GM12878 (cell line): Measurements from ENCODE around the gene CAMK2D. TPM values are rescaled to one million over a fixed set of nuclear protein-coding genes. Genes with fewer than 3 reads are reported as not detected.

ENCODE experiments used
- ATAC-seq: fragments of 200-7000 bp; cut with Tn5 transposase; 3 replicates; pipeline ENCODE4 v1.9.1; 2020; ENCODE audit warnings: mild to moderate bottlenecking, moderate library complexity
- BruUV-seq: library from RNA; stranded (reverse); fragments of 400-500 nt; replicated peaks from 2 replicates; lab custom pipeline; 2021; lab: Mats Ljungman, UMichigan
- CTCF ChIA-PET: fragments of 300-600 bp; sonication (Branson Sonifier 250); formaldehyde crosslinking; extraction: SDS; loops from one replicate; lab custom pipeline; 2021; ENCODE audit warnings: inconsistent platforms; lab: Yijun Ruan, JAX
- POLR2A ChIA-PET: fragments of 350-600 bp; formaldehyde crosslinking; extraction: SDS; loops from one replicate; lab custom pipeline; 2021; ENCODE audit warnings: inconsistent platforms; lab: Charles Lee
- RAD21 ChIA-PET: fragments of 300-600 bp; sonication (Branson Sonifier 250); formaldehyde crosslinking; loops from one replicate; lab custom pipeline; 2023; ENCODE audit warnings: antibody characterized with exemption; ENCODE audit not compliant: unreplicated experiment; lab: Charles Lee
- SMC1A ChIA-PET: fragments of 300-600 bp; sonication (Branson Sonifier 250); formaldehyde crosslinking; loops from one replicate; lab custom pipeline; 2023; ENCODE audit not compliant: unreplicated experiment, uncharacterized antibody; lab: Charles Lee
- DNase-seq: peaks from one replicate; pipeline ENCODE4 v3.0.0-alpha.2; 2011; ENCODE audit warnings: low read depth, low spot score
- FAIRE-seq: peaks from 3 replicates; lab custom pipeline; 2011; peaks lifted over from hg19 to GRCh38; lab: Jason Lieb, UNC
- H2AFZ ChIP-seq: 2 replicates; pipeline ENCODE4 v1.6.0; 2011; ENCODE audit warnings: low read depth, low read length, control low read depth; ENCODE audit not compliant: control insufficient read depth
- H3K27ac ChIP-seq: 2 replicates; pipeline ENCODE4 v1.5.1; 2011; ENCODE audit warnings: control low read depth; ENCODE audit not compliant: control insufficient read depth, insufficient read depth
- H3K27me3 ChIP-seq, 2 experiments: replicated peaks in 1 of 2; 2 replicates each; pipeline versions ENCODE4 v1.6.0 to v1.6.1; 2011; ENCODE audit warnings: low read length in 1 of 2; ENCODE audit not compliant: control insufficient read depth in 2 of 2, insufficient read depth in 2 of 2
- H3K36me3 ChIP-seq, 2 experiments: 2 replicates each; pipeline ENCODE4 v1.5.1; 2011; ENCODE audit warnings: low read length in 1 of 2; ENCODE audit not compliant: control insufficient read depth in 2 of 2, insufficient read depth in 2 of 2
- H3K4me1 ChIP-seq: 2 replicates; pipeline ENCODE4 v1.6.1; 2011; ENCODE audit warnings: mild to moderate bottlenecking, low read length, moderate library complexity, mixed read lengths; ENCODE audit not compliant: control insufficient read depth, insufficient read depth
- H3K4me2 ChIP-seq: 2 replicates; pipeline ENCODE4 v1.6.0; 2011; ENCODE audit warnings: control low read depth; ENCODE audit not compliant: control insufficient read depth, insufficient read depth
- H3K4me3 ChIP-seq: fragments of 200-600 bp; sonication (generic); 2 replicates; pipeline ENCODE4 v1.5.1; 2016
- H3K79me2 ChIP-seq: 2 replicates; pipeline ENCODE4 v1.6.0; 2011; ENCODE audit warnings: low read length; ENCODE audit not compliant: control insufficient read depth, insufficient read depth
- H3K9ac ChIP-seq: 2 replicates; pipeline ENCODE4 v1.8.0; 2011; ENCODE audit warnings: low read length, control low read depth, mixed read lengths; ENCODE audit not compliant: control insufficient read depth, insufficient read depth
- H3K9me3 ChIP-seq: replicated peaks from 3 replicates; pipeline ENCODE4 v1.5.1; 2011; ENCODE audit warnings: mild to moderate bottlenecking, low read length; ENCODE audit not compliant: control insufficient read depth, insufficient read depth
- H4K20me1 ChIP-seq: 2 replicates; pipeline ENCODE4 v1.6.0; 2011; ENCODE audit not compliant: control insufficient read depth, insufficient read depth
- DPF2 ChIP-seq: fragments of 450-650 bp; IDR thresholded peaks from 2 replicates; pipeline ENCODE4 v1.6.1; 2017; ENCODE audit warnings: mild to moderate bottlenecking
- EED ChIP-seq: sonication (generic); IDR thresholded peaks from 2 replicates; pipeline ENCODE4 v1.6.1; 2016; ENCODE audit warnings: antibody characterized with exemption, low read depth
- MYB ChIP-seq: fragments of 150-350 bp; IDR thresholded peaks from 2 replicates; pipeline ENCODE4 v1.6.1; 2014; ENCODE audit warnings: mild to moderate bottlenecking, low read depth, low read length, borderline replicate concordance
- NFYB ChIP-seq: IDR thresholded peaks from 2 replicates; pipeline ENCODE4 v1.6.1; 2011; ENCODE audit warnings: low read depth, mild to moderate bottlenecking, low read length, improper control_type of control experiment, moderate library complexity; ENCODE audit not compliant: insufficient read depth
- RUNX3 ChIP-seq: IDR thresholded peaks from 2 replicates; pipeline ENCODE4 v1.6.1; 2012; ENCODE audit warnings: low read length, inconsistent platforms
- USF2 ChIP-seq: IDR thresholded peaks from 2 replicates; pipeline ENCODE4 v1.6.1; 2011; ENCODE audit warnings: low read depth, low read length, improper control_type of control experiment, borderline replicate concordance
- WGBS: methylation state at CpG from one replicate; pipeline ENCODE4 v1.1.6; 2016; ENCODE audit warnings: low lambda C conversion rate; ENCODE audit not compliant: insufficient replicate concordance, insufficient coverage; ENCODE audit errors: missing lambda C conversion rate; 5-methylcytosine and 5-hydroxymethylcytosine counted together
- in situ Hi-C: fragments of 300-500 bp; cut with MboI; formaldehyde crosslinking; loops from 9 replicates; pipeline ENCODE4 v1.14.3; 2018; ENCODE audit warnings: mixed read lengths
- intact Hi-C: fragments of 100-400 bp; cut with micrococcal nuclease; formaldehyde crosslinking; loops from one replicate; pipeline ENCODE4 v1.14.2; 2022; ENCODE audit not compliant: unreplicated experiment
- polyA plus RNA-seq, 11 experiments: library from polyadenylated mRNA; depleted of rRNA in 4 of 11; unstranded in 6 of 11; stranded (reverse) in 5 of 11; fragments of >200 nt; fragmentation: Nextera tagmentation in 4 of 11; fragmentation: Illumina TruSeq in 1 of 11; extraction: Ambion mirVana in 4 of 11; extraction: Trizol in 1 of 11; gene quantifications; 1 replicate in 1 of 11; 2 replicates in 10 of 11; pipeline versions ENCODE4 v1.2.1 to v1.2.3, GENCODE V29; 2011 to 2016; ENCODE audit warnings: inconsistent platforms in 2 of 11, missing spikeins in 2 of 11, low read depth in 1 of 11
- total RNA-seq, 4 experiments: library from RNA; depleted of rRNA in 3 of 4; stranded (reverse); fragments of >200 nt in 3 of 4; fragmentation: Illumina TruSeq in 1 of 4; extraction: Trizol in 1 of 4; gene quantifications; 2 replicates each; pipeline versions ENCODE4 v1.2.1 to v1.2.3, GENCODE V29; 2013 to 2021

CAMK2D gene
- total and polyA plus RNA-seq, 10 of the 15 experiments (the other 5 are each of a cell fraction or from before 2014, with no cell fraction given): 6.9 to 88.5 (median 12.9) TPM

- Histone ChIP-seq H3K4me1 (no peaks in the 10 kb centered on the region), H3K9ac (no peak overlapping the region), H3K27me3 (no peaks in the 10 kb centered on the region), H2AFZ (no peak overlapping the region), H3K4me3 (no peak overlapping the region), H3K9me3 (no peaks in the 10 kb centered on the region; the same call in 2 of the 3 replicates), H3K27ac (no peak overlapping the region), H3K79me2 (no peaks in the 10 kb centered on the region), H3K36me3 (no peaks in the 10 kb centered on the region; a peak in 1 of 4 replicates), H3K4me2 (no peak overlapping the region), H4K20me1 (no peaks in the 10 kb centered on the region)
- RAD21 ChIA-PET: interaction anchor here (1.5 kb wide), 1 partner anchor 14 kb away, joined by 3 read pairs; no protein-coding TSS in a partner anchor
- POLR2A ChIA-PET: interaction anchor here (0.5 kb wide), 1 partner anchor 411 kb away, joined by 3 read pairs; no protein-coding TSS in a partner anchor
- ATAC-seq (no peak), DNase-seq (no peak), FAIRE-seq (no peak)
- in situ Hi-C loops: no loop called here
- no TSS peak for BruUV-seq
- TF ChIP-seq MYB (no peak), EED (no peak), RUNX3 (no peak)
- WGBS: 97% methylated on average over 4 of the region's 4 CpGs
- SMC1A ChIA-PET: interaction anchor here (1.4 to 1.7 kb wide), 2 partner anchors 15 to 63 kb away, joined by 3 to 4 read pairs; no protein-coding TSS in a partner anchor
- CTCF ChIA-PET: interaction anchor here (0.6 kb wide), 2 partner anchors 415 to 534 kb away, joined by 3 read pairs; no protein-coding TSS in a partner anchor
- intact Hi-C loops: no loop called here
Observed at GRCh38 chr4:113471146-113471860, 290.2 kb downstream of the CAMK2D start.

- in situ Hi-C loops (no loop called here), intact Hi-C loops (no loop called here)
- DNase-seq: no peak
- no peak overlapping the region for H3K4me3 ChIP-seq
- H3K27me3 ChIP-seq: no peaks in the 10 kb centered on the region
- H2AFZ ChIP-seq: no peak overlapping the region
- ChIA-PET CTCF (no interaction called here), RAD21 (no interaction called here), SMC1A (interaction anchor here (1.4 kb wide), 1 partner anchor 19 kb away, joined by 5 read pairs; no protein-coding TSS in a partner anchor), POLR2A (no interaction called here)
- BruUV-seq: no TSS peak
- 100% methylated on average over 1 of the region's 1 CpG for WGBS
- no peak overlapping the region for H3K9ac ChIP-seq
- ATAC-seq: no peak
- H3K4me1 ChIP-seq: no peaks in the 10 kb centered on the region
- no peak overlapping the region for H3K4me2 ChIP-seq
- H3K27ac ChIP-seq: no peak overlapping the region
- H3K9me3 ChIP-seq: no peaks in the 10 kb centered on the region
- no peak for FAIRE-seq
- H3K79me2 ChIP-seq: no peaks in the 10 kb centered on the region
- TF ChIP-seq USF2: no peak
- no peak for TF ChIP-seq DPF2
- no peak for TF ChIP-seq NFYB
- H4K20me1 ChIP-seq: no peaks in the 10 kb centered on the region
- peaks cover 0 to under 1% of the 10 kb centered on the region in 2 experiments; a peak in 2 of 4 replicates for H3K36me3 ChIP-seq
Observed at GRCh38 chr4:113469926-113470325, 291.6 kb downstream of the CAMK2D start.
